Transverse colon (tissue), 4 donors: ENCODE results near the gene SS18.

Source experiments
- CTCF ChIP-seq, 5 experiments: fragments of 200-600 bp in 3 of 5; fragments of 450-650 bp in 2 of 5; sonication (generic) in 3 of 5; IDR thresholded peaks; 1 replicate in 2 of 5; 2 replicates in 3 of 5; pipeline ENCODE4 v1.5.1; 2016 to 2017; ENCODE audit warnings: antibody characterized with exemption in 5 of 5, inconsistent platforms in 3 of 5, mild to moderate bottlenecking in 2 of 5, moderate library complexity in 1 of 5
- EP300 ChIP-seq: sonication (generic); formaldehyde crosslinking; IDR thresholded peaks from one replicate; pipeline ENCODE4 v1.6.1; 2017; ENCODE audit warnings: antibody characterized with exemption, low read depth
- POLR2A ChIP-seq: fragments of 450-650 bp; IDR thresholded peaks from one replicate; pipeline ENCODE4 v1.6.1; 2016; ENCODE audit warnings: antibody characterized with exemption, mild to moderate bottlenecking, moderate library complexity
- POLR2AphosphoS5 ChIP-seq, 3 donors: sonication (generic); formaldehyde crosslinking; IDR thresholded peaks; one replicate each; pipeline ENCODE4 v1.6.1; 2016; ENCODE audit warnings: antibody characterized with exemption in 3 of 3

GRCh38 chr18:26002375-26002910 lies 88.0 kb downstream of the SS18 start:
- TF ChIP-seq CTCF (IDR thresholded peaks at IDR 0.05) = no peak
- no peak for TF ChIP-seq POLR2AphosphoS5 (IDR thresholded peaks at IDR 0.05)
- TF ChIP-seq POLR2A = no peak
- TF ChIP-seq EP300 = no peak
